Esophagus squamous epithelium (tissue), 4 donors: ENCODE results near the gene CD109.

ENCODE experiments used
- POLR2A ChIP-seq, 4 donors: fragments of 450-650 bp; IDR thresholded peaks; one replicate each; pipeline ENCODE4 v1.6.1; 2017; ENCODE audit warnings: antibody characterized with exemption in 4 of 4, mild to moderate bottlenecking in 4 of 4, moderate library complexity in 3 of 4
- TF ChIP-seq, protein P1 (sequence below), 6 experiments: fragments of 450-650 bp in 4 of 6; fragments of 200-600 bp in 2 of 6; sonication (generic) in 2 of 6; IDR thresholded peaks; one replicate each; pipeline ENCODE4 v1.5.1; 2016 to 2019; ENCODE audit warnings: antibody characterized with exemption in 6 of 6, mild to moderate bottlenecking in 4 of 6, moderate library complexity in 4 of 6

DNA sequence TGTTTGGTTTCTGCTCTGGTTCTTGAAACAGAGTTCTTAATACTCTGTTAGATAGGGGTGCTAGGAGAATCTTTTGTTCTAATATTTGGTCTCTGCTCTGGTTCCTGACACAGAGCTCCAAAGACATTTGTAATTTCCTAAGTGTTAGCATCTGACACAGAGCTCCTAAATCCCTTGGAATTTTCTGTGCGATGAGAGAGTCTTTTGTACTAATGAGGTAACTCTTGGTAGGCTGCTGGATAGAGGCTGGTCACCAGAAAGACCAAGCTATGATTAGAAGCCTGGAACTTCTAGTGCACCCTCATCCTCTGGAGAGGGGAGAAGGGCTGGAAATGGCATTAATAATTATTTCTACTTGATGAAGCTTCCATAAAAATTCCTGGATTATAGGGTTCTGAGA lies 7.7 kb upstream of the CD109 start:
- TF ChIP-seq, protein P1, sequence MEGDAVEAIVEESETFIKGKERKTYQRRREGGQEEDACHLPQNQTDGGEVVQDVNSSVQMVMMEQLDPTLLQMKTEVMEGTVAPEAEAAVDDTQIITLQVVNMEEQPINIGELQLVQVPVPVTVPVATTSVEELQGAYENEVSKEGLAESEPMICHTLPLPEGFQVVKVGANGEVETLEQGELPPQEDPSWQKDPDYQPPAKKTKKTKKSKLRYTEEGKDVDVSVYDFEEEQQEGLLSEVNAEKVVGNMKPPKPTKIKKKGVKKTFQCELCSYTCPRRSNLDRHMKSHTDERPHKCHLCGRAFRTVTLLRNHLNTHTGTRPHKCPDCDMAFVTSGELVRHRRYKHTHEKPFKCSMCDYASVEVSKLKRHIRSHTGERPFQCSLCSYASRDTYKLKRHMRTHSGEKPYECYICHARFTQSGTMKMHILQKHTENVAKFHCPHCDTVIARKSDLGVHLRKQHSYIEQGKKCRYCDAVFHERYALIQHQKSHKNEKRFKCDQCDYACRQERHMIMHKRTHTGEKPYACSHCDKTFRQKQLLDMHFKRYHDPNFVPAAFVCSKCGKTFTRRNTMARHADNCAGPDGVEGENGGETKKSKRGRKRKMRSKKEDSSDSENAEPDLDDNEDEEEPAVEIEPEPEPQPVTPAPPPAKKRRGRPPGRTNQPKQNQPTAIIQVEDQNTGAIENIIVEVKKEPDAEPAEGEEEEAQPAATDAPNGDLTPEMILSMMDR (IDR thresholded peaks at IDR 0.05) = no peak
- no peak for TF ChIP-seq POLR2A (IDR thresholded peaks at IDR 0.05)
